ENCODE measurements around the gene MDM2. TPM values are rescaled to one million over a fixed set of nuclear protein-coding genes. Genes with fewer than 3 reads are reported as not detected.

Gene MDM2
- total RNA-seq: 100 to 1,000 TPM; 130 to 143 (median 132) TPM
- total RNA-seq (2013): 104 TPM

DNA sequence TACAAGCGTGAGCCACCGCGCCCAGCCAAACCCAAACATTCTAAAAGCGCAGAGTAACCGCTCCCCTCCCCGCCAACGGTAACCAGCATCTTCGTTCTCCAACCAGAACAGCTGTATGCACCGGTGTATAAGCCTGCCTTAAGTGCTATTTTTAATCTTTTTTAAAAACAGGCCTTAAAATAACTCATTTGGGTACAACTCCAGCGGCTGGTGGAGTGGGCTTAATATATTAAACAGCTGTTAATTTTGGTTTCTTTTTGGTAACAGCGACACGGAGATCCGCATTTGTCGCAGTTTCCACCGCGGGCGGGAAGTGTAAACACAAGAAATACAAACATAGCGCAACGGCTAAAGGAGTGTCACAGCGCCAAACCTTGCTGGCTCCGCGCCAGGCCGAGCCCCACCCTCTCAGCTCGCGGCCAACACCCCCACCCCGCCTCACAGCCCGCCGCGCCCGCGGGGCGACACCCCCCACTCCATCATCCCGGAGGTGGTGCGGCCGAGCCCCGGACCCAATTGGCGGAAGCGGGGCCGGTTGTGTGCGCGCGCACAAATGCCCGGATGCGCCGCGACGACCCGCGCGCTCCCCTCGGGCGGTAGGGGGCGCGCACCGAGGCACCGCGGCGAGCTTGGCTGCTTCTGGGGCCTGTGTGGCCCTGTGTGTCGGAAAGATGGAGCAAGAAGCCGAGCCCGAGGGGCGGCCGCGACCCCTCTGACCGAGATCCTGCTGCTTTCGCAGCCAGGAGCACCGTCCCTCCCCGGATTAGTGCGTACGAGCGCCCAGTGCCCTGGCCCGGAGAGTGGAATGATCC lies at the start of gene MDM2:
Gene MDM2, plus strand, starts transcription at position 602 of the 812 bp plus-strand sequence. CDS start 301 bp downstream, outside the sequence.
- TF ChIP-seq, protein P1, sequence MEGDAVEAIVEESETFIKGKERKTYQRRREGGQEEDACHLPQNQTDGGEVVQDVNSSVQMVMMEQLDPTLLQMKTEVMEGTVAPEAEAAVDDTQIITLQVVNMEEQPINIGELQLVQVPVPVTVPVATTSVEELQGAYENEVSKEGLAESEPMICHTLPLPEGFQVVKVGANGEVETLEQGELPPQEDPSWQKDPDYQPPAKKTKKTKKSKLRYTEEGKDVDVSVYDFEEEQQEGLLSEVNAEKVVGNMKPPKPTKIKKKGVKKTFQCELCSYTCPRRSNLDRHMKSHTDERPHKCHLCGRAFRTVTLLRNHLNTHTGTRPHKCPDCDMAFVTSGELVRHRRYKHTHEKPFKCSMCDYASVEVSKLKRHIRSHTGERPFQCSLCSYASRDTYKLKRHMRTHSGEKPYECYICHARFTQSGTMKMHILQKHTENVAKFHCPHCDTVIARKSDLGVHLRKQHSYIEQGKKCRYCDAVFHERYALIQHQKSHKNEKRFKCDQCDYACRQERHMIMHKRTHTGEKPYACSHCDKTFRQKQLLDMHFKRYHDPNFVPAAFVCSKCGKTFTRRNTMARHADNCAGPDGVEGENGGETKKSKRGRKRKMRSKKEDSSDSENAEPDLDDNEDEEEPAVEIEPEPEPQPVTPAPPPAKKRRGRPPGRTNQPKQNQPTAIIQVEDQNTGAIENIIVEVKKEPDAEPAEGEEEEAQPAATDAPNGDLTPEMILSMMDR (IDR thresholded peaks at IDR 0.05): peak; percentile 75
- H3K27me3 ChIP-seq (ENCODE audit: control insufficient read depth, insufficient read depth, low read length): no peaks in the 10 kb centered on the region
- H3K4me3 ChIP-seq (ENCODE audit: low read length): peak within 1 kb of the TSS; percentile 94
- Mint-ChIP-seq H3K4me1 (peaks cover 13 to 19% of the 10 kb centered on the region in 2 donors), H3K9me3 (no peaks in the 10 kb centered on the region), H3K4me3 (peak within 1 kb of the TSS; percentile 91), H3K36me3 (no peaks in the 10 kb centered on the region), H3K27me3 (ENCODE audit: low read depth in 2 of 2) (no peaks in the 10 kb centered on the region), H3K27ac (peak within 1 kb of the TSS; percentile 96 to 97)
- peak within 1 kb of the TSS; percentile 98 for H3K27ac ChIP-seq (ENCODE audit: low read length)
- peak; percentile 99 for DNase-seq
- H3K36me3 ChIP-seq (ENCODE audit: control insufficient read depth, insufficient read depth, low read length): peaks cover 15% of the 10 kb centered on the region
- ATAC-seq: peak; percentile 88 to 97 (median 93)
- H3K9me3 ChIP-seq (ENCODE audit: control insufficient read depth, insufficient read depth, low read length): no peaks in the 10 kb centered on the region
- intact Hi-C loops (cut with micrococcal nuclease): loop anchor here (1.0 to 5.0 kb wide), 4 partner anchors 61 to 645 kb away; partner anchors contain the start of genes NUP107 and SLC35E3
- peaks cover 18% of the 10 kb centered on the region for H3K4me1 ChIP-seq (ENCODE audit: control insufficient read depth, insufficient read depth, low read length)
- WGBS (ENCODE audit: insufficient coverage): under 1% methylated on average over 71 of the region's 72 CpGs

DNA sequence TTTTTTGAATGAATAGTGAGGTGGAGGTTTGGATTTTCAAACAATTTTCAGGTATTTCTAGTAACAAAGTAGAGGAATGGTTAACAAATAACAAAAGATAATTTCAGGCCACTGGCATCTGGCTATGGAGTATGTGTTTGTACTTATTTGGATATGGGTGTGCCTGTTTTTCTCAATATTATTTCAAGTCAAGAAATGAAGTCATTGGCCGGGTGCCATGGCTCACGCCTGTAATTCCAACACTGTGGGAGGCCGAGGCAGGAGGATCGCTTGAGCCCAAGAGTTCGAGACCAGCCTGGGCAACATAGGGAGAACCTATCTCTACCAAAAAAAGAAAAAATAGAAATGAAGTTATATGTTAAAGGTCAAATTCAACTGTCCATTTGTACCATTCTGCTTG lies 48.1 kb upstream of the MDM2 start:
- H3K9me3 Mint-ChIP-seq: no peaks in the 10 kb centered on the region
- H3K27ac ChIP-seq (ENCODE audit: low read length): no peak overlapping the region
- no peaks in the 10 kb centered on the region for H3K9me3 ChIP-seq (ENCODE audit: control insufficient read depth, insufficient read depth, low read length)
- peaks cover 14% of the 10 kb centered on the region for H3K36me3 Mint-ChIP-seq
- DNase-seq (no peak), ATAC-seq (no peak)
- H3K27me3 Mint-ChIP-seq (ENCODE audit: low read depth in 2 of 2): no peaks in the 10 kb centered on the region
- no peaks in the 10 kb centered on the region for H3K27me3 ChIP-seq (ENCODE audit: control insufficient read depth, insufficient read depth, low read length)
- H3K4me3 ChIP-seq (ENCODE audit: low read length): no peak overlapping the region
- WGBS (ENCODE audit: insufficient coverage): 100% methylated on average over 5 of the region's 5 CpGs
- TF ChIP-seq, protein P1 (IDR thresholded peaks at IDR 0.05): no peak
- H3K4me3 Mint-ChIP-seq: no peak overlapping the region
- no peaks in the 10 kb centered on the region for H3K4me1 Mint-ChIP-seq
- intact Hi-C loops (cut with micrococcal nuclease): no loop called here
- H3K27ac Mint-ChIP-seq: no peak overlapping the region
- no peaks in the 10 kb centered on the region for H3K4me1 ChIP-seq (ENCODE audit: control insufficient read depth, insufficient read depth, low read length)
- peaks cover 36% of the 10 kb centered on the region for H3K36me3 ChIP-seq (ENCODE audit: control insufficient read depth, insufficient read depth, low read length)

DNA sequence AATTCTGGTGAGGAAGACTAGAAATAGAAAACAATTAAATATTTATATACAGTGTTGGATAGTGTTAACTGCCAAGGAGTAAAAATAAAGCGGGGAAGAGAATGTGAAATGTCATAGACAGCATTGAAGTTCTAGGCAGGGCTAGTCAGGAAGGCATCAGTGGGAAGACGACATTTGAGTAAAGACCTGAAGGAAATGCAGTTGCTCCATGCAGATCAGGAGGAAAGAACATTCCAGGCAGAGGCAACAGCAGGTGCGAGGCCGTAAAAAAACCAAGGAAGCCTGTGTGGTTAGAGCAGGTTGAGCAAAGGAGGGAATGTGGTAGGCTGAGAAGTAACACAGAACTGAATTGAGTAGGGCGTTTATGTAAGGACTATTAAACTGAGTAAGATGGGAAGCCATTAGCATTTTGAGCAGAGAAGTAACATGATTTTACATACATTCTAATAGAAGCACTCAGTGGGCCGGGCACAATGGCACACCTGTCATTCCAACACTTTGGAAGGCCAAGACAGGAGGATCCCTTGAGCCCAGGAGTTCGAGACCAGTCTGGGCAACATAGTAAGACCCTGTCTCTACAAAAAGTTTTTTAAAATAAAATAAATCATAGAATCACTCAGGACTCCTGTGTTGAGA lies 47.1 kb upstream of the MDM2 start:
- Histone ChIP-seq H3K36me3 (ENCODE audit: control insufficient read depth, insufficient read depth, low read length) (peaks cover 27% of the 10 kb centered on the region), H3K4me3 (ENCODE audit: low read length) (no peak overlapping the region), H3K4me1 (ENCODE audit: control insufficient read depth, insufficient read depth, low read length) (no peaks in the 10 kb centered on the region), H3K9me3 (ENCODE audit: control insufficient read depth, insufficient read depth, low read length) (no peaks in the 10 kb centered on the region), H3K27me3 (ENCODE audit: control insufficient read depth, insufficient read depth, low read length) (no peaks in the 10 kb centered on the region), H3K27ac (ENCODE audit: low read length) (no peak overlapping the region)
- H3K4me3 Mint-ChIP-seq: no peak overlapping the region
- TF ChIP-seq, protein P1 (IDR thresholded peaks at IDR 0.05): no peak
- peaks cover 14% of the 10 kb centered on the region for H3K36me3 Mint-ChIP-seq
- DNase-seq (no peak), ATAC-seq (no peak)
- H3K27me3 Mint-ChIP-seq (ENCODE audit: low read depth in 2 of 2): no peaks in the 10 kb centered on the region
- H3K9me3 Mint-ChIP-seq: no peaks in the 10 kb centered on the region
- H3K27ac Mint-ChIP-seq: peak overlapping the region in 1 of 2 donors; percentile 6
- intact Hi-C loops (cut with micrococcal nuclease): no loop called here
- H3K4me1 Mint-ChIP-seq: no peaks in the 10 kb centered on the region
- over 99% methylated on average over 6 of the region's 7 CpGs for WGBS (ENCODE audit: insufficient coverage)
